ENCODE measurements around the gene CSMD2.

The CSMD2 gene

GRCh38 chr1:33745942-33746341 lies 419.1 kb downstream of the CSMD2 start:
- no peak for DNase-seq (ENCODE audit: low spot score in 2 of 2)
- in situ Hi-C loops (cut with MboI; ENCODE audit: low sequenced_read_pairs) = no loop called here
- Histone ChIP-seq H3K4me3 (no peak overlapping the region), H3K4me1 (no peaks in the 10 kb centered on the region), H3K36me3 (replicated peaks) (no peaks in the 10 kb centered on the region), H3K9me3 (no peaks in the 10 kb centered on the region), H3K27me3 (ENCODE audit: low read depth) (no peaks in the 10 kb centered on the region)

GRCh38 chr1:33743221-33743998 lies 421.6 kb downstream of the CSMD2 start:
- Histone ChIP-seq H3K4me3 (no peak overlapping the region), H3K36me3 (replicated peaks) (no peaks in the 10 kb centered on the region), H3K27me3 (ENCODE audit: low read depth) (no peaks in the 10 kb centered on the region), H3K4me1 (no peaks in the 10 kb centered on the region), H3K9me3 (no peaks in the 10 kb centered on the region)
- in situ Hi-C loops (cut with MboI; ENCODE audit: low sequenced_read_pairs) = no loop called here
- no peak for DNase-seq (ENCODE audit: low spot score in 2 of 2)

GRCh38 chr1:33742663-33743062 lies 422.4 kb downstream of the CSMD2 start:
- in situ Hi-C loops (cut with MboI; ENCODE audit: low sequenced_read_pairs) = no loop called here
- no peaks in the 10 kb centered on the region for H3K9me3 ChIP-seq

GRCh38 chr1:33741749-33742148 lies 423.3 kb downstream of the CSMD2 start:
- Histone ChIP-seq H3K27me3 (ENCODE audit: low read depth) (no peaks in the 10 kb centered on the region), H3K9me3 (no peaks in the 10 kb centered on the region), H3K4me1 (no peaks in the 10 kb centered on the region), H3K4me3 (no peak overlapping the region), H3K36me3 (replicated peaks) (no peaks in the 10 kb centered on the region)
- in situ Hi-C loops (cut with MboI; ENCODE audit: low sequenced_read_pairs) = no loop called here
- no peak for DNase-seq (ENCODE audit: low spot score in 2 of 2)

More at GRCh38 chr1:33742663-33743062, 422.4 kb downstream of the CSMD2 start:
- no peak for DNase-seq (ENCODE audit: low spot score in 2 of 2)
- H3K27me3 ChIP-seq (ENCODE audit: low read depth) = no peaks in the 10 kb centered on the region
- no peak overlapping the region for H3K4me3 ChIP-seq
- H3K36me3 ChIP-seq (replicated peaks) = no peaks in the 10 kb centered on the region
- no peaks in the 10 kb centered on the region for H3K4me1 ChIP-seq

GRCh38 chr1:33740040-33740744 lies 424.8 kb downstream of the CSMD2 start:
- H3K36me3 ChIP-seq (replicated peaks) = no peaks in the 10 kb centered on the region
- no peaks in the 10 kb centered on the region for H3K27me3 ChIP-seq (ENCODE audit: low read depth)
- H3K4me3 ChIP-seq = no peak overlapping the region
- no peaks in the 10 kb centered on the region for H3K9me3 ChIP-seq
- in situ Hi-C loops (cut with MboI; ENCODE audit: low sequenced_read_pairs) = no loop called here
- no peak for DNase-seq (ENCODE audit: low spot score in 2 of 2)
- H3K4me1 ChIP-seq = no peaks in the 10 kb centered on the region

GRCh38 chr1:33738976-33739375 lies 426.1 kb downstream of the CSMD2 start:
- in situ Hi-C loops (cut with MboI; ENCODE audit: low sequenced_read_pairs) = no loop called here
- Histone ChIP-seq H3K27me3 (ENCODE audit: low read depth) (no peaks in the 10 kb centered on the region), H3K4me1 (no peaks in the 10 kb centered on the region), H3K9me3 (no peaks in the 10 kb centered on the region), H3K4me3 (no peak overlapping the region), H3K36me3 (replicated peaks) (no peaks in the 10 kb centered on the region)
- DNase-seq (ENCODE audit: low spot score in 2 of 2) = no peak

GRCh38 chr1:33738536-33738935 lies 426.5 kb downstream of the CSMD2 start:
- in situ Hi-C loops (cut with MboI; ENCODE audit: low sequenced_read_pairs) = no loop called here
- DNase-seq (ENCODE audit: low spot score in 2 of 2) = no peak
- Histone ChIP-seq H3K4me3 (no peak overlapping the region), H3K36me3 (replicated peaks) (no peaks in the 10 kb centered on the region), H3K9me3 (no peaks in the 10 kb centered on the region), H3K4me1 (no peaks in the 10 kb centered on the region), H3K27me3 (ENCODE audit: low read depth) (no peaks in the 10 kb centered on the region)

- 0 out of 2 replicates have a peak, but pooled peaks cover 3% of the 10 kb centered on the region for H3K27me3 ChIP-seq (ENCODE audit: low read depth)
- H3K9me3 ChIP-seq = no peaks in the 10 kb centered on the region
- H3K4me1 ChIP-seq = no peaks in the 10 kb centered on the region
- H3K4me3 ChIP-seq = no peak overlapping the region
- no peaks in the 10 kb centered on the region for H3K36me3 ChIP-seq (replicated peaks)
- in situ Hi-C loops (cut with MboI; ENCODE audit: low sequenced_read_pairs) = no loop called here
- DNase-seq (ENCODE audit: low spot score in 2 of 2) = no peak
Measured at GRCh38 chr1:33736496-33736895, 428.5 kb downstream of the CSMD2 start.

GRCh38 chr1:33735624-33736023 lies 429.4 kb downstream of the CSMD2 start:
- DNase-seq (ENCODE audit: low spot score in 2 of 2) = no peak
- Histone ChIP-seq H3K36me3 (replicated peaks) (no peaks in the 10 kb centered on the region), H3K27me3 (ENCODE audit: low read depth) (0 out of 2 replicates have a peak, but pooled peaks cover 3% of the 10 kb centered on the region), H3K4me1 (no peaks in the 10 kb centered on the region), H3K4me3 (no peak overlapping the region), H3K9me3 (no peaks in the 10 kb centered on the region)
- in situ Hi-C loops (cut with MboI; ENCODE audit: low sequenced_read_pairs) = no loop called here

- DNase-seq (ENCODE audit: low spot score in 2 of 2) = no peak
- H3K36me3 ChIP-seq (replicated peaks) = no peaks in the 10 kb centered on the region
- H3K9me3 ChIP-seq = no peaks in the 10 kb centered on the region
- H3K4me3 ChIP-seq = no peak overlapping the region
- no peaks in the 10 kb centered on the region for H3K27me3 ChIP-seq (ENCODE audit: low read depth)
- in situ Hi-C loops (cut with MboI; ENCODE audit: low sequenced_read_pairs) = no loop called here
- H3K4me1 ChIP-seq = no peaks in the 10 kb centered on the region
Measured at GRCh38 chr1:33727310-33727709, 437.7 kb downstream of the CSMD2 start.

GRCh38 chr1:33726274-33726804 lies 438.7 kb downstream of the CSMD2 start:
- no peak overlapping the region for H3K4me3 ChIP-seq
- no peaks in the 10 kb centered on the region for H3K4me1 ChIP-seq
- in situ Hi-C loops (cut with MboI; ENCODE audit: low sequenced_read_pairs) = no loop called here
- no peaks in the 10 kb centered on the region for H3K9me3 ChIP-seq
- DNase-seq (ENCODE audit: low spot score in 2 of 2) = no peak
- no peaks in the 10 kb centered on the region for H3K36me3 ChIP-seq (replicated peaks)
- H3K27me3 ChIP-seq (ENCODE audit: low read depth) = no peaks in the 10 kb centered on the region

- H3K27me3 ChIP-seq (ENCODE audit: low read depth) = no peaks in the 10 kb centered on the region
- no peak overlapping the region for H3K4me3 ChIP-seq
- no peaks in the 10 kb centered on the region for H3K4me1 ChIP-seq
- no peaks in the 10 kb centered on the region for H3K36me3 ChIP-seq (replicated peaks)
- in situ Hi-C loops (cut with MboI; ENCODE audit: low sequenced_read_pairs) = no loop called here
- DNase-seq (ENCODE audit: low spot score in 2 of 2) = no peak
- no peaks in the 10 kb centered on the region for H3K9me3 ChIP-seq
Measured at GRCh38 chr1:33725556-33726160, 439.4 kb downstream of the CSMD2 start.

GRCh38 chr1:33725037-33725436 lies 440.0 kb downstream of the CSMD2 start:
- Histone ChIP-seq H3K27me3 (ENCODE audit: low read depth) (no peaks in the 10 kb centered on the region), H3K36me3 (replicated peaks) (no peaks in the 10 kb centered on the region), H3K4me1 (no peaks in the 10 kb centered on the region), H3K9me3 (no peaks in the 10 kb centered on the region), H3K4me3 (no peak overlapping the region)
- in situ Hi-C loops (cut with MboI; ENCODE audit: low sequenced_read_pairs) = no loop called here
- DNase-seq (ENCODE audit: low spot score in 2 of 2) = no peak

GRCh38 chr1:33724348-33724747 lies 440.7 kb downstream of the CSMD2 start:
- H3K36me3 ChIP-seq (replicated peaks) = no peaks in the 10 kb centered on the region
- in situ Hi-C loops (cut with MboI; ENCODE audit: low sequenced_read_pairs) = no loop called here
- H3K4me3 ChIP-seq = no peak overlapping the region
- H3K9me3 ChIP-seq = no peaks in the 10 kb centered on the region
- H3K4me1 ChIP-seq = no peaks in the 10 kb centered on the region
- no peaks in the 10 kb centered on the region for H3K27me3 ChIP-seq (ENCODE audit: low read depth)
- no peak for DNase-seq (ENCODE audit: low spot score in 2 of 2)
